A549 treated with DMSO at 1 μM for 4 hours (cell line): Measurements from ENCODE around the gene MPZ. TPM values are rescaled to one million over a fixed set of nuclear protein-coding genes. Genes with fewer than 3 reads are reported as not detected.

ENCODE experiments used
- total RNA-seq: library from RNA; stranded (reverse); fragments of 200-300 nt; extraction: Qiagen RNA extraction; gene quantifications from 5 replicates; pipeline ENCODE4 v1.2.3, GENCODE V29; 2022; ENCODE audit warnings: low read depth

The MPZ gene
- total RNA-seq: 0.20 to 0.36 TPM (median 0.26 TPM) in 4 of 5 replicates, not detected in the other

DNA sequence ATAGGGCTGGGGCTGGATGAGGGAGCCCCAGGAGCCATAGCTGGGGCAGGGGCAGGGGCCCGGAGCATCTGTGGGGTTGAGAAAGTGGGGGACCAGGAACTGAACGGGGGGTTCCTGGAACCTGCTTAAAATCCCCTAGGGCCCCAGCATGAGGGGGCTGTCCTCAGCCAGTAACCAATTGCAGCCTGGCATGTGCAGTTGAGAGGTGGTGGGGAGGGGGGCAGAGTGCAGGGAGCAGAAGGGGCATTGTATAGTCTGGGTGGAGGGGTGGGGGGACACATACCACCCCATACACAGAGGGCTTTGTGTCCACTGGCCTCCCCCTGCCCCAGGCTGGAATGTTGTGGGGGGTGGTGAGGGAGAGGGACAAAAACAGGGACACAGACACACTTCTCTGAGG is at the start of gene MPZ:
TSS of gene MPZ (minus strand) at position 101 of the 400 bp plus-strand sequence. CDS start at position 38, 63 bp downstream.

GRCh38 chr1:161314201-161314981 is 4.6 kb upstream of the MPZ start, which contains the start of gene SDHC:
SDHC (plus strand) TSS chr1:161314381; CDS start chr1:161314406, 25 bp downstream.

GRCh38 chr1:161258439-161259344 is 51.1 kb downstream of the MPZ start, which contains the start of gene PCP4L1:
PCP4L1 (plus strand) TSS chr1:161258745; CDS start chr1:161258975, 230 bp downstream.

Other genes with a start within 250 kb of the MPZ start
- 0.06 to 0.13 TPM (median 0.10 TPM) in 5 replicates for gene ARHGAP30, start 240.1 kb downstream of the MPZ start, total RNA-seq
- gene NECTIN4, start 220.4 kb downstream of the MPZ start, total RNA-seq: 1.3 to 1.9 TPM (median 1.7 TPM) in 5 replicates
- gene KLHDC9, start 211.6 kb downstream of the MPZ start, total RNA-seq: 1.6 to 1.7 TPM (median 1.7 TPM) in 5 replicates
- gene PFDN2, start 191.9 kb downstream of the MPZ start, total RNA-seq: 113 to 124 TPM (median 120 TPM) in 5 replicates
- gene NIT1, start 191.9 kb downstream of the MPZ start, total RNA-seq: 26.6 to 33.0 TPM (median 31.3 TPM) in 5 replicates
- gene DEDD, start 177.3 kb downstream of the MPZ start, total RNA-seq: 25.0 to 32.8 TPM (median 29.9 TPM) in 5 replicates
- gene UFC1, start 156.0 kb downstream of the MPZ start, total RNA-seq: 87.3 to 130 TPM (median 91.1 TPM) in 5 replicates
- 15.4 to 27.5 TPM (median 23.2 TPM) in 5 replicates for gene USP21, start 150.5 kb downstream of the MPZ start, total RNA-seq
- 11.6 to 17.2 TPM (median 15.2 TPM) in 5 replicates for gene PPOX, start 143.5 kb downstream of the MPZ start, total RNA-seq
- 26.9 to 33.2 TPM (median 29.5 TPM) in 5 replicates for gene B4GALT3, start 132.5 kb downstream of the MPZ start, total RNA-seq
- gene ADAMTS4, start 110.9 kb downstream of the MPZ start, total RNA-seq: not detected in 5 replicates
- gene NDUFS2, start 107.6 kb downstream of the MPZ start, total RNA-seq: 76.9 to 109 TPM (median 79.7 TPM) in 5 replicates
- gene FCER1G, start 94.7 kb downstream of the MPZ start, total RNA-seq: 0.33 TPM in 1 of 5 replicates, not detected in the others
- not detected in 5 replicates for gene APOA2, start 86.3 kb downstream of the MPZ start, total RNA-seq
- 10.1 to 11.5 TPM (median 11.0 TPM) in 5 replicates for gene TOMM40L, start 83.9 kb downstream of the MPZ start, total RNA-seq
- 0.21 TPM in 1 of 5 replicates, not detected in the others for gene NR1I3, start 71.8 kb downstream of the MPZ start, total RNA-seq
- 0.06 to 0.10 TPM (median 0.08 TPM) in 3 of 5 replicates, not detected in the others for gene PCP4L1, start 51.2 kb downstream of the MPZ start, total RNA-seq
- 238 to 268 TPM (median 252 TPM) in 5 replicates for gene SDHC, start 4.4 kb upstream of the MPZ start, total RNA-seq
- gene CFAP126, start 57.9 kb upstream of the MPZ start, total RNA-seq: 0.17 TPM in 1 of 5 replicates, not detected in the others
- not detected in 5 replicates for gene FCGR2A, start 195.5 kb upstream of the MPZ start, total RNA-seq
- gene HSPA6, start 214.6 kb upstream of the MPZ start, total RNA-seq: 1.5 to 11.0 TPM (median 3.6 TPM) in 5 replicates
- not detected in 5 replicates for gene FCGR3A, start 239.8 kb upstream of the MPZ start, total RNA-seq